Left lobe of liver (tissue), 2 donors: ENCODE measurements around the gene GALNT17. TPM values are rescaled to one million over a fixed set of nuclear protein-coding genes. Genes with fewer than 3 reads are reported as not detected.
"Not testable (repeated sequence)": the region's sequence is repeated elsewhere in the genome, so short reads cannot be mapped to it uniquely, and the experiment has no call there.

Source experiments
- ATAC-seq: fragments of 200-7000 bp; cut with Tn5 transposase; one replicate; pipeline ENCODE4 v1.9.1; 2020; ENCODE audit warnings: mild to moderate bottlenecking, moderate library complexity
- DNase-seq: peaks from one replicate; pipeline ENCODE4 v3.0.0-alpha.2; 2020; ENCODE audit warnings: low spot score
- total RNA-seq: library from RNA; stranded (reverse); gene quantifications from one replicate; pipeline ENCODE4 v1.2.1, GENCODE V29; 2021
- donor health status: DM: no; HTN: no; CAD: no; lungs with moderate emphysema.
- donor health status: DM: no; HTN: yes; CAD: no.

GALNT17 gene
- total RNA-seq, 1 donor from 2014 or later: 0.18 TPM

GRCh38 chr7:71541707-71542353 is 409.9 kb downstream of the GALNT17 start:
- ATAC-seq (no peak), DNase-seq (no peak)

- ATAC-seq (no peak), DNase-seq (no peak)
These were observed 411.5 kb downstream of the GALNT17 start for GRCh38 chr7:71543396-71543795.

DNA sequence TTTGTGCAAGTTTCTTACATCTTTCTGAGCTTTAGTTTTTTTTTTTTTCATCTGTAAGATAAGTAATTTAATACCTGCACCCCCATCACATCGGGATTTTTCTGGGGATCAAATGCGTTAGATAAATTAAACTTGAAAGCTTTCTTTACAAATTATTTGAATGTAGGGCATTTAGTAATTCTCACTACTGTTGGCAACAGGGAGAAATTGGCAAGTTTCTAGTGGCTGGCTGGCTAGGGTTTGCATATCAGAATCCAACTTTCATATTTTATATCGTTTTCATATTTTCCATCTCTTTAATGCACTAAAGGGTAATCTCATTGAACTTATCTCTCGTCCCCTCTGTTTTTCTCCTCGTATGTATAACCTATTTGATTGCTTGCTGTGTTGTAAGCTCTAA is 412.9 kb downstream of the GALNT17 start:
- DNase-seq (no peak), ATAC-seq (no peak)

GRCh38 chr7:71547426-71547825 is 415.5 kb downstream of the GALNT17 start:
- ATAC-seq (no peak), DNase-seq (no peak)

GRCh38 chr7:71548746-71549145 is 416.8 kb downstream of the GALNT17 start:
- DNase-seq (no peak), ATAC-seq (no peak)

DNA sequence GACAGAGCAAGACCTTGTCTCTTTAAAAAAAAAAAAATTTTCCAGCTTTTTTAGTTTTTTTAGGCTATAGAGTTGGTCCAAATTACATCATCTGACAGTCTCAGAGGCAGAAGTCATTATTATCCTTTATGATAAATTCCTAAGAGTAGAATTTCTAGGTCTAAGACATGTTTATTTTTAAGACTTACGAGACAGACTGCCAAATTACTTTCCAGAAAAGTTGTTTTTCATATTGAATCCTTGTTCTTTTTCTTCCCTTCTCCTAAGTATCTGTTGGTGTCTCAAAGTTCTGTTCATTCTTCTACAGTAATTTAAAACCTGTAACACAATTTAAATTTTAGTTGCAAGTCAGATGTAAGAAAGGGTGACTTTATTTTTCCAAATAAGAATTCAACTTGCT is 421.4 kb downstream of the GALNT17 start:
- ATAC-seq (no peak), DNase-seq (no peak)

DNA sequence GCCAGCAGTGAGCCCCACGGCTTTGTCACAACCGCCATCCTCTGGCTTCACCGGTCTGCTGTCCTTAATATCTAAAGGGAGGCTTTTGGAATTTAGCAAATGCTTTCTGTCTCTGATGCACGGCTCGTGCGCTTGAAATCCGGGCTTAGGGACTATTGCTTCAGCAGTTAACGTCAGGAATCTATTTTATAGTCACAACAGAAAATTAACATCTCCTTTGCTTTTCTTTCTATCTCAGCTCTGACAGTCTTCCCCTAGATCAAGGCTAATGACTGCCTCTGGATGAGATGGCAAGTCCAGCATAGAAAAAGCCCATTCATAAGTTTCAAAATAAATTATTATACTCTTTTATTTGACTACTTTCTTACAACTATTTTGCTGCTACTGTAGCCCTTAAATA is 423.8 kb downstream of the GALNT17 start:
- ATAC-seq: no peak
- no peak for DNase-seq

DNA sequence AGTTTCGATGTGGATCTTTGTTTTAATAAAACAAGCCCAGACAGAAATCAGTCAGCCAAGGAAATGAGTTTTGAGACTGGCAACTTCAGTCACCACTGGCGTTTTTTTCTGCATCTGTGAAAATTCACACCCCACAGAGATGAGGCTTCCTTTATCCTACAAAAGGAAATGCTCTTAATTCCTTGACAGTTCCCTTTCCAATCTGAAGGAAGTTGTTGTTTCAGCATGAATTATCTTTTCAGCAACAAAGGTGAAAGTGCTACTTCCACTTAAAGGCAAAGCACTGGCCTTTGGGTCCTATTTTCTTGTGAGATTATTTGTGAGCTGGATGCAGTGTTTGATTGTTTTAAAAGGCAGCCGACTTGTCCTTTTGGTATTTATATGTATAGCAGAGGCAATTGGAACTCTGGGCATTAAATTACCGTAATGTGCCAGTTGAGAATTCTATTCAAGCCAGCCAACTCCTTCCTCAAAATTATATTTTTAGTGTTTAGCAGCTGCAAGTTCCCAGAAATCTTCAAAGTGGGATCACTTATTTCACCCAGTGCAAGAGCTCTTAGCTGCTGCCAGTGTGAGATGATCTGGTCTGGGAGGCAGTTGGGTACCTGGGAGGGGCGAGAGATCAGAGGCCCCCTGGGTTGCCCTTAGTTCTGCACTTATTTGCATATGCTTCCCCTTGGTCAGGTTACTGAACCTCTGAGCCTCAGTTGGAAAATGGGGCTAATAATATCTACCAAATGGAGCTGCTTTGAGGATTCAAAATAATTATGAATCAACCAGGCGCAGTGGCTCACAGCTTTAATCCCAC is 427.1 kb downstream of the GALNT17 start:
- no peak for DNase-seq
- ATAC-seq: no peak

GRCh38 chr7:71560354-71560995 is 428.5 kb downstream of the GALNT17 start:
- no peak for DNase-seq
- ATAC-seq: no peak

- DNase-seq: no peak
- no peak for ATAC-seq
These were observed 431.3 kb downstream of the GALNT17 start for GRCh38 chr7:71563276-71563675.

GRCh38 chr7:71566376-71566775 is 434.4 kb downstream of the GALNT17 start:
- no peak for ATAC-seq

GRCh38 chr7:71566991-71567390 is 435.0 kb downstream of the GALNT17 start:
- ATAC-seq (no peak), DNase-seq (no peak)

More at GRCh38 chr7:71566376-71566775, 434.4 kb downstream of the GALNT17 start:
- DNase-seq: no peak

- DNase-seq (no peak), ATAC-seq (no peak)
These were observed 442.4 kb downstream of the GALNT17 start for GRCh38 chr7:71574153-71574860.

- DNase-seq (no peak), ATAC-seq (no peak)
These were observed 448.1 kb downstream of the GALNT17 start for GRCh38 chr7:71580027-71580426.

DNA sequence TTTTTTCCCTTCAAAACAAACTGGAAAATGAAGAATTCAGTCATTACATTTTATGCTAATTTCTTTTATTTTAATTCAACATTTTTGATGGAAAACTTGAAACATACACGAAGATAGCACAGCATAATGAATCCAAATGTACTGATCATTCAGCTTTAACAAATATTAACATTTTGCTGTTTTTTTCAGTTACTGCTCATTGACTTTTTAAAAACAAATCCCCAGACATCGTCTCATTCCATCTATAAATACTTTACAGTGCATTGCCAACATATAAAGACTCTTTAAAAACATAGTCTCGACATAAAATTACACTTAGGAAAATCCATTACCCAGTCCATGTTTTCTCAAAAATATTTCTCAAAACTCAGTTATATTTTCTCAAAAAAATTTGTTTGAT is 452.3 kb downstream of the GALNT17 start:
- no peak for ATAC-seq
- DNase-seq: no peak

- DNase-seq (no peak), ATAC-seq (no peak)
These were observed 459.9 kb downstream of the GALNT17 start for GRCh38 chr7:71591876-71592275.

DNA sequence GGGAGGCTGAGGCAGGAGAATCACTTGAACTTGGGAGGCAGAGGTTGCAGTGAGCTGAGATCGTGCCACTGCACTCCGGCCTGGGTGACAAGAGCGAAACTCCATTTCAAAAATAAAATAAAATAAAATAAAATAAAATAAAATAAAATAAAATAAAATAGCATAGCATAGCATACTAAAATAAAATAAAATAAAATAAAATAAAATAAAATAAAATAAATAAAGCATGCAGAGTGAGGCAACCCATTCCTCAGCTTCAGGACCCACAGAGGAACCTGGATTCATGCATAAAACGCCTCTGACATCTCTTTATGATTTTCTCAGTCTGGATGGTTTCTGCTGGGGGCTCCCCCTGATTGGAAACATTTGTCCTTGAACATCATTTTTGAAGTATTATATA is 460.4 kb downstream of the GALNT17 start:
- not testable (repeated sequence) for DNase-seq, ATAC-seq

- ATAC-seq: no peak
- DNase-seq: no peak
These were observed 462.8 kb downstream of the GALNT17 start for GRCh38 chr7:71594736-71595135.

- no peak for DNase-seq
- no peak for ATAC-seq
These were observed 463.2 kb downstream of the GALNT17 start for GRCh38 chr7:71595176-71595575.

DNA sequence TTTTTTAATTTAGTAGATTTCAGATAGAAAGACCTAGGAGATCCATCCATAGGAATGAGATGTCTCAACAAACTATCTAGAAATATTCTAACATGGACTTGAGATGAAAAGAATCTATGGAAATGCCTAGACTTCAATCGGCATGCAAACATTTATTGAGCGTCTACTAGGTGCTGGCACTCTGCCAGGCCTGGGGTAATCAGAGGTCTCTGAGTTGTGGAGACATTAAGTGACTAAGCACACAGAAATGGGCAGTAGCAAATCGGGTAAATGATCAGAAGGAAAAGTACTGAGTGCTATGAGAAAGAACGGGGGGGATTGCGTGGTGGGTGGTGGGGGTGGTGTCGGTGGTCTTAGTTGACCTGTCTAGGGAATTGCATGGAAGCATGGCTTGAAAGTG is 466.6 kb downstream of the GALNT17 start:
- no peak for ATAC-seq
- no peak for DNase-seq

DNA sequence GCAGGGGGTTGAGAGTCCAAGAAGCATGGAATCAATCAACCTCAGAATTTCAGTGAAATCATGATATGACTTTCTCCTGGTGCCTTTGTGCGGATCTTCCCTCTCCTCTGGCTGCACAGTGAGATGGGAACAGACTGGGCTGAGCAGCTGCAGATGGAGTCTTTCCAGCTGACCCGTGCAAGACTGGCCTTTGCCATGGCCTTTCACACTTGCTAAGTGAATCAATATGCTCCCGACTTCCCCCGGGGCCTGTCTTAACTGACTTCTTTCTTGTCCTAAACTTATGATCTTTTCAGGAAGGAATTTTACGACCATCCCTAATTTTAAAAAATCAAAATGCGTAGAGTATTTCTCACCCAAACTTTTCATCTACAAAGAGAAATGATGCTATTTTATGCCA is 469.9 kb downstream of the GALNT17 start:
- ATAC-seq (no peak), DNase-seq (no peak)
